ENCODE measurements around the gene NME4.
"Not testable (repeated sequence)": the region's sequence is repeated elsewhere in the genome, so short reads cannot be mapped to it uniquely, and the experiment has no call there.

Gene NME4

GRCh38 chr16:397135-397661, at the start of gene NME4:
TSS of gene NME4 (plus strand) at chr16:397199. CDS start at chr16:397223, 24 bp downstream.
- in situ Hi-C loops (cut with HindIII; ENCODE audit: low sequenced_read_pairs): no loop called here
- DNase-seq (ENCODE audit: low read depth): no peak
- H3K4me3 ChIP-seq (ENCODE audit: low read depth, low read length): peak within 1 kb of the TSS; percentile 53
- TF ChIP-seq CTCF (IDR thresholded peaks at IDR 0.05; ENCODE audit: low read depth, low read length, missing control alignments): no peak

GRCh38 chr16:347203-347602, 49.8 kb upstream of the NME4 start:
- H3K4me3 ChIP-seq (ENCODE audit: low read depth, low read length): no peak overlapping the region
- no peak for TF ChIP-seq CTCF (IDR thresholded peaks at IDR 0.05; ENCODE audit: low read depth, low read length, missing control alignments)
- no peak for DNase-seq (ENCODE audit: low read depth)
- in situ Hi-C loops (cut with HindIII; ENCODE audit: low sequenced_read_pairs): no loop called here

- DNase-seq (ENCODE audit: low read depth); in situ Hi-C loops (cut with HindIII; ENCODE audit: low sequenced_read_pairs); H3K4me3 ChIP-seq (ENCODE audit: low read depth, low read length): not testable (repeated sequence)
Observed at GRCh38 chr16:348495-348894, 48.5 kb upstream of the NME4 start.

- no peak for DNase-seq (ENCODE audit: low read depth)
- TF ChIP-seq CTCF (IDR thresholded peaks at IDR 0.05; ENCODE audit: low read depth, low read length, missing control alignments): no peak
- in situ Hi-C loops (cut with HindIII; ENCODE audit: low sequenced_read_pairs): no loop called here
- H3K4me3 ChIP-seq (ENCODE audit: low read depth, low read length): no peak overlapping the region
Observed at GRCh38 chr16:349211-349610, 47.8 kb upstream of the NME4 start.

- no peak overlapping the region for H3K4me3 ChIP-seq (ENCODE audit: low read depth, low read length)
- DNase-seq (ENCODE audit: low read depth): no peak
- TF ChIP-seq CTCF (IDR thresholded peaks at IDR 0.05; ENCODE audit: low read depth, low read length, missing control alignments): no peak
- in situ Hi-C loops (cut with HindIII; ENCODE audit: low sequenced_read_pairs): no loop called here
Observed at GRCh38 chr16:350203-350602, 46.8 kb upstream of the NME4 start.

- DNase-seq (ENCODE audit: low read depth): no peak
- in situ Hi-C loops (cut with HindIII; ENCODE audit: low sequenced_read_pairs): no loop called here
- peak overlapping the region; percentile 65 for H3K4me3 ChIP-seq (ENCODE audit: low read depth, low read length)
- no peak for TF ChIP-seq CTCF (IDR thresholded peaks at IDR 0.05; ENCODE audit: low read depth, low read length, missing control alignments)
Observed at GRCh38 chr16:351804-352520, 45.0 kb upstream of the NME4 start.

All from astrocyte of the cerebellum (primary cell).